Loucy (cell line): ENCODE measurements around the gene ITGA5.

Source experiments
- EZH2phosphoT487 ChIP-seq: fragments of 200-600 bp; IDR thresholded peaks from 2 replicates; pipeline ENCODE4 v1.6.1; 2018; ENCODE audit warnings: antibody characterized with exemption, mild to moderate bottlenecking, moderate library complexity, borderline replicate concordance
- TF ChIP-seq, protein P1 (sequence below): fragments of 200-600 bp; sonication (generic); conservative IDR thresholded peaks from 2 replicates; pipeline ENCODE4 v1.5.1; 2014; ENCODE audit warnings: mild to moderate bottlenecking, antibody characterized with exemption, low read length

DNA sequence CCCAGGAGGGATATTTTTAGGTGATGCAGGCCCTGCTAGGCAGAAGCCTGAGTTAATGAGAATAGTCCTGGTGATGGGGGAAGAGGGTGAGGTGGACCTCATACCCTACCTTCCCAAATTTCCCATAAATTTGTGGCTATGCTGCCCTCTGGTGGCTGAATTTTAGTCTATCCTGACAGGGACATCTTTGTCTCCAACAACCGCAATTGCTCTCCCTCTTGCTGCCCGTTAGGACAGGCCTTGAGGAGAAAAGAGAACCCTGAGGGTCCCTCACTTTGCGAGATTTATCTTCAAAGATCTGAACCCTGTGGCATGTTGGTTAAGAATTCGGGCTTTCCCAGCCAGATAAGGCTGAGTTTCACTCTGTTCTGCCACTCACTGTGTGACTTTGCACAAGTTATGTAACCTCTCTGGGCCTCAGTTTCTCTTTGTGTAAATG lies 24.8 kb downstream of the ITGA5 start:
- TF ChIP-seq, protein P1, sequence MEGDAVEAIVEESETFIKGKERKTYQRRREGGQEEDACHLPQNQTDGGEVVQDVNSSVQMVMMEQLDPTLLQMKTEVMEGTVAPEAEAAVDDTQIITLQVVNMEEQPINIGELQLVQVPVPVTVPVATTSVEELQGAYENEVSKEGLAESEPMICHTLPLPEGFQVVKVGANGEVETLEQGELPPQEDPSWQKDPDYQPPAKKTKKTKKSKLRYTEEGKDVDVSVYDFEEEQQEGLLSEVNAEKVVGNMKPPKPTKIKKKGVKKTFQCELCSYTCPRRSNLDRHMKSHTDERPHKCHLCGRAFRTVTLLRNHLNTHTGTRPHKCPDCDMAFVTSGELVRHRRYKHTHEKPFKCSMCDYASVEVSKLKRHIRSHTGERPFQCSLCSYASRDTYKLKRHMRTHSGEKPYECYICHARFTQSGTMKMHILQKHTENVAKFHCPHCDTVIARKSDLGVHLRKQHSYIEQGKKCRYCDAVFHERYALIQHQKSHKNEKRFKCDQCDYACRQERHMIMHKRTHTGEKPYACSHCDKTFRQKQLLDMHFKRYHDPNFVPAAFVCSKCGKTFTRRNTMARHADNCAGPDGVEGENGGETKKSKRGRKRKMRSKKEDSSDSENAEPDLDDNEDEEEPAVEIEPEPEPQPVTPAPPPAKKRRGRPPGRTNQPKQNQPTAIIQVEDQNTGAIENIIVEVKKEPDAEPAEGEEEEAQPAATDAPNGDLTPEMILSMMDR, result peak; percentile 86
- no peak for TF ChIP-seq EZH2phosphoT487
